Measurements from ENCODE around the gene USH2A. TPM values are rescaled to one million over a fixed set of nuclear protein-coding genes. Genes with fewer than 3 reads are reported as not detected.

USH2A gene
- polyA plus RNA-seq, 3 donors = not detected

DNA sequence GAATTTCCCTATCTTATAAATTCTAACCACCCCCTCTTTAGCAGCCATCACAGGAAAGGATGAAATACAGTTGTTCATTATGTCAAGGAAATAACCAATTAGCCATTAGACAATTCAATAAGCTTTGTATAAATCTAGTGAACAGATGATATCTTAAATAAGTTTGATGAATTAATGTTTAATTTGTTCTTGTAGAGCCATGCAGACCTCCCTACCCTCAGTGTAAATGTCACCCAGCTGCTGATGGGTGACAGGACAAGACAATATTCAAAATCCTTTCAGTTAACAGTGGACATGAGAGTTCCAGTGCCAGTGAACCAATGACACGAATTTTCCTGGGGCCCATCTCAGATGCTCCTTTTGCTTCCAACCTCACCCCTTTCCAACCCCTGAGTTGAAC lies 460.2 kb downstream of the USH2A start:
- Histone ChIP-seq H3K4me3 (replicated peaks in 1 of 3; ENCODE audit: low read depth in 2 of 3, low read length in 3 of 3) (no peak overlapping the region), H3K9ac (ENCODE audit: insufficient read depth, low read length, poor library complexity, severe bottlenecking) (no peak overlapping the region), H3K27me3 (ENCODE audit: control insufficient read depth in 2 of 2, insufficient read depth in 2 of 2, low read length in 2 of 2) (no peaks in the 10 kb centered on the region), H2AFZ (ENCODE audit: insufficient read depth, low read depth, low read length, poor library complexity, severe bottlenecking) (no peak overlapping the region), H3K9me3 (replicated peaks in 1 of 2; ENCODE audit: control insufficient read depth in 1 of 2, insufficient read depth in 1 of 2, low read length in 2 of 2) (no peaks in the 10 kb centered on the region), H3K4me1 (ENCODE audit: control insufficient read depth in 1 of 2, insufficient read depth in 2 of 2, low read length in 2 of 2) (no peaks in the 10 kb centered on the region), H3K36me3 (replicated peaks in 1 of 2; ENCODE audit: control insufficient read depth in 1 of 2, insufficient read depth in 2 of 2, low read length in 2 of 2) (no peaks in the 10 kb centered on the region), H4K20me1 (ENCODE audit: insufficient read depth, low read length) (no peaks in the 10 kb centered on the region), H3K27ac (ENCODE audit: low read depth in 1 of 2, low read length in 2 of 2) (no peak overlapping the region), H3K4me2 (replicated peaks; ENCODE audit: extremely low read depth, low read length, poor library complexity, severe bottlenecking) (no peak overlapping the region), H3K79me2 (ENCODE audit: insufficient read depth, low read length) (no peaks in the 10 kb centered on the region)
- Mint-ChIP-seq H3K27ac (no peak overlapping the region), H3K4me1 (no peaks in the 10 kb centered on the region), H3K36me3 (no peaks in the 10 kb centered on the region), H3K27me3 (ENCODE audit: low read depth in 3 of 3) (no peaks in the 10 kb centered on the region), H3K9me3 (no peaks in the 10 kb centered on the region), H3K4me3 (no peak overlapping the region)
- TF ChIP-seq, protein P1, sequence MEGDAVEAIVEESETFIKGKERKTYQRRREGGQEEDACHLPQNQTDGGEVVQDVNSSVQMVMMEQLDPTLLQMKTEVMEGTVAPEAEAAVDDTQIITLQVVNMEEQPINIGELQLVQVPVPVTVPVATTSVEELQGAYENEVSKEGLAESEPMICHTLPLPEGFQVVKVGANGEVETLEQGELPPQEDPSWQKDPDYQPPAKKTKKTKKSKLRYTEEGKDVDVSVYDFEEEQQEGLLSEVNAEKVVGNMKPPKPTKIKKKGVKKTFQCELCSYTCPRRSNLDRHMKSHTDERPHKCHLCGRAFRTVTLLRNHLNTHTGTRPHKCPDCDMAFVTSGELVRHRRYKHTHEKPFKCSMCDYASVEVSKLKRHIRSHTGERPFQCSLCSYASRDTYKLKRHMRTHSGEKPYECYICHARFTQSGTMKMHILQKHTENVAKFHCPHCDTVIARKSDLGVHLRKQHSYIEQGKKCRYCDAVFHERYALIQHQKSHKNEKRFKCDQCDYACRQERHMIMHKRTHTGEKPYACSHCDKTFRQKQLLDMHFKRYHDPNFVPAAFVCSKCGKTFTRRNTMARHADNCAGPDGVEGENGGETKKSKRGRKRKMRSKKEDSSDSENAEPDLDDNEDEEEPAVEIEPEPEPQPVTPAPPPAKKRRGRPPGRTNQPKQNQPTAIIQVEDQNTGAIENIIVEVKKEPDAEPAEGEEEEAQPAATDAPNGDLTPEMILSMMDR (IDR thresholded peaks at IDR 0.05) = no peak
- WGBS (ENCODE audit: insufficient coverage) = 64% methylated on average over 1 of the region's 1 CpG
- DNase-seq = no peak
- intact Hi-C loops (cut with micrococcal nuclease) = no loop called here

DNA sequence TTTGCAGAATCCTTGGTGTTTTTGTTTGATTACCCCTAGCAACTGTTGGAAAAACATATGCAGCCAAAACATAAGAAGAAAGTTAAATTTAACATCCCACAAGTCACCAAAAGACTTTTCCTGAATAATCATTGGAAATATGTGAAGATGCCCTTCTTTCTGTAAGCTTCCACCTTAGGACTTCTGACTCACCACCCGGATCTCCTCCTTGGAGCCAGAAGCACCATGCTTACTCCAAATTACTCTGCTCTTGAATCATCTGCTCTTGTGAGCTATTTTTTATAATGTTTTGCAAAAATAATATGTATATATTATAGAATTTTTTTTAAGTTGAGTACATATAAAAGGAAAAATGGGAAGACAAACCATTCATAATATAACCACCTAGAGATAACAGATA lies 464.4 kb downstream of the USH2A start:
- no peaks in the 10 kb centered on the region for H3K36me3 Mint-ChIP-seq
- H3K4me3 ChIP-seq (replicated peaks in 1 of 3; ENCODE audit: low read depth in 2 of 3, low read length in 3 of 3) = no peak overlapping the region
- no peak overlapping the region for H3K27ac Mint-ChIP-seq
- no CpG with 5 or more reads among the region's 1 CpG for WGBS (ENCODE audit: insufficient coverage)
- TF ChIP-seq, protein P1 (IDR thresholded peaks at IDR 0.05) = no peak
- no peaks in the 10 kb centered on the region for H3K27me3 Mint-ChIP-seq (ENCODE audit: low read depth in 3 of 3)
- no peaks in the 10 kb centered on the region for H3K4me1 Mint-ChIP-seq
- H3K9ac ChIP-seq (ENCODE audit: insufficient read depth, low read length, poor library complexity, severe bottlenecking) = no peak overlapping the region
- no peaks in the 10 kb centered on the region for H4K20me1 ChIP-seq (ENCODE audit: insufficient read depth, low read length)
- intact Hi-C loops (cut with micrococcal nuclease) = no loop called here
- DNase-seq = no peak
- H3K9me3 ChIP-seq (replicated peaks in 1 of 2; ENCODE audit: control insufficient read depth in 1 of 2, insufficient read depth in 1 of 2, low read length in 2 of 2) = no peaks in the 10 kb centered on the region
- H3K4me3 Mint-ChIP-seq = no peak overlapping the region
- H2AFZ ChIP-seq (ENCODE audit: insufficient read depth, low read depth, low read length, poor library complexity, severe bottlenecking) = no peak overlapping the region
- H3K9me3 Mint-ChIP-seq = peaks cover 0 to 5% (median 0%) of the 10 kb centered on the region in 7 donors
- no peaks in the 10 kb centered on the region for H3K27me3 ChIP-seq (ENCODE audit: control insufficient read depth in 2 of 2, insufficient read depth in 2 of 2, low read length in 2 of 2)
- H3K36me3 ChIP-seq (replicated peaks in 1 of 2; ENCODE audit: control insufficient read depth in 1 of 2, insufficient read depth in 2 of 2, low read length in 2 of 2) = no peaks in the 10 kb centered on the region
- H3K4me1 ChIP-seq (ENCODE audit: control insufficient read depth in 1 of 2, insufficient read depth in 2 of 2, low read length in 2 of 2) = no peaks in the 10 kb centered on the region
- H3K4me2 ChIP-seq (replicated peaks; ENCODE audit: extremely low read depth, low read length, poor library complexity, severe bottlenecking) = no peak overlapping the region
- no peak overlapping the region for H3K27ac ChIP-seq (ENCODE audit: low read depth in 1 of 2, low read length in 2 of 2)
- H3K79me2 ChIP-seq (ENCODE audit: insufficient read depth, low read length) = no peaks in the 10 kb centered on the region
